Loucy (cell line): ENCODE data around the gene MAPK8IP1.

Experiments used
- CTCF ChIP-seq: fragments of 200-600 bp; sonication (generic); conservative IDR thresholded peaks from 2 replicates; pipeline ENCODE4 v1.5.1; 2014; ENCODE audit warnings: mild to moderate bottlenecking, antibody characterized with exemption, low read length
- EZH2phosphoT487 ChIP-seq: fragments of 200-600 bp; IDR thresholded peaks from 2 replicates; pipeline ENCODE4 v1.6.1; 2018; ENCODE audit warnings: antibody characterized with exemption, mild to moderate bottlenecking, moderate library complexity, borderline replicate concordance

GRCh38 chr11:45872651-45873356 lies 12.6 kb upstream of the MAPK8IP1 start:
- peak; percentile 71 for TF ChIP-seq CTCF
- TF ChIP-seq EZH2phosphoT487, result no peak
